Measurements from ENCODE around the gene FHIT. TPM values are rescaled to one million over a fixed set of nuclear protein-coding genes. Genes with fewer than 3 reads are reported as not detected.

Gene FHIT
- total and polyA plus RNA-seq, 4 donors, result 2.1 to 14.7 (median 6.6) TPM

GRCh38 chr3:60504827-60505457 lies 746.3 kb downstream of the FHIT start:
- Histone ChIP-seq H3K36me3 (ENCODE audit: control insufficient read depth in 4 of 4, insufficient read depth in 3 of 4, low read depth in 1 of 4, low read length in 3 of 4) (no peaks in the 10 kb centered on the region), H3K27ac (ENCODE audit: low read depth in 1 of 2, low read length in 2 of 2) (no peak overlapping the region), H3K9ac (ENCODE audit: low read depth in 1 of 2, low read length in 2 of 2) (no peak overlapping the region), H3K4me3 (ENCODE audit: low read depth in 1 of 3, low read length in 3 of 3) (no peak overlapping the region), H3K9me3 (ENCODE audit: control insufficient read depth in 4 of 4, low read length in 3 of 4) (no peaks in the 10 kb centered on the region), H3K4me1 (ENCODE audit: control insufficient read depth in 4 of 4, insufficient read depth in 4 of 4, low read length in 3 of 4) (no peaks in the 10 kb centered on the region), H3K27me3 (ENCODE audit: control insufficient read depth in 4 of 4, insufficient read depth in 4 of 4, low read length in 3 of 4) (no peaks in the 10 kb centered on the region)
- TF ChIP-seq EGR1 (IDR thresholded peaks at IDR 0.05; ENCODE audit: low read depth in 2 of 2) (no peak), ZBTB33 (IDR thresholded peaks at IDR 0.05) (no peak), HNF4G (IDR thresholded peaks at IDR 0.05) (no peak), RXRA (IDR thresholded peaks at IDR 0.05) (no peak)
- TF ChIP-seq, protein P1, sequence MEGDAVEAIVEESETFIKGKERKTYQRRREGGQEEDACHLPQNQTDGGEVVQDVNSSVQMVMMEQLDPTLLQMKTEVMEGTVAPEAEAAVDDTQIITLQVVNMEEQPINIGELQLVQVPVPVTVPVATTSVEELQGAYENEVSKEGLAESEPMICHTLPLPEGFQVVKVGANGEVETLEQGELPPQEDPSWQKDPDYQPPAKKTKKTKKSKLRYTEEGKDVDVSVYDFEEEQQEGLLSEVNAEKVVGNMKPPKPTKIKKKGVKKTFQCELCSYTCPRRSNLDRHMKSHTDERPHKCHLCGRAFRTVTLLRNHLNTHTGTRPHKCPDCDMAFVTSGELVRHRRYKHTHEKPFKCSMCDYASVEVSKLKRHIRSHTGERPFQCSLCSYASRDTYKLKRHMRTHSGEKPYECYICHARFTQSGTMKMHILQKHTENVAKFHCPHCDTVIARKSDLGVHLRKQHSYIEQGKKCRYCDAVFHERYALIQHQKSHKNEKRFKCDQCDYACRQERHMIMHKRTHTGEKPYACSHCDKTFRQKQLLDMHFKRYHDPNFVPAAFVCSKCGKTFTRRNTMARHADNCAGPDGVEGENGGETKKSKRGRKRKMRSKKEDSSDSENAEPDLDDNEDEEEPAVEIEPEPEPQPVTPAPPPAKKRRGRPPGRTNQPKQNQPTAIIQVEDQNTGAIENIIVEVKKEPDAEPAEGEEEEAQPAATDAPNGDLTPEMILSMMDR (IDR thresholded peaks at IDR 0.05; ENCODE audit: low read depth, low read length, missing input control), result no peak
- WGBS, result 99% methylated on average over 1 of the region's 1 CpG
- no peak for DNase-seq (ENCODE audit: low spot score)

DNA sequence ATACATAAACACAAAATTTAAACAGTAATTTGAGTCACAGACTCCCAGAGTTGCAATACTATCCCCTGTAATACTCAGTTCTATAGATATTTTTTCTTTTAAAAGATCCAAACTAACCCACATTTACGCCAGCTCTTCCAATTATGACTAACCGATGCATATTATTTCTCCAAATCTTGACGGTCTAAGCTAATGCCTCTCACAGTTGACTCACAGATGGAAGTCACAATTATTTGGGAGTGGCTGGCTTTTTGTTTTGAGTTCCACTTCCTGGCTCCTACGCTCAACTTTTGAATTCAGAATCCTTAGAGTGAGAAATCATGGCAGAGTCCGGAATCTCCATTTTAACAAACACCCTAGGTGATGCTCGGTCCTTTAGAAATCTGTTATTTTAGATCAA lies 749.9 kb downstream of the FHIT start:
- no peak overlapping the region for H3K9ac ChIP-seq (ENCODE audit: low read depth in 1 of 2, low read length in 2 of 2)
- no peaks in the 10 kb centered on the region for H3K27me3 ChIP-seq (ENCODE audit: control insufficient read depth in 4 of 4, insufficient read depth in 4 of 4, low read length in 3 of 4)
- H3K4me3 ChIP-seq (ENCODE audit: low read depth in 1 of 3, low read length in 3 of 3), result no peak overlapping the region
- H3K4me1 ChIP-seq (ENCODE audit: control insufficient read depth in 4 of 4, insufficient read depth in 4 of 4, low read length in 3 of 4), result no peaks in the 10 kb centered on the region
- no peak overlapping the region for H3K27ac ChIP-seq (ENCODE audit: low read depth in 1 of 2, low read length in 2 of 2)
- DNase-seq (ENCODE audit: low spot score), result no peak
- no peaks in the 10 kb centered on the region for H3K9me3 ChIP-seq (ENCODE audit: control insufficient read depth in 4 of 4, low read length in 3 of 4)
- no peak for TF ChIP-seq MAX (IDR thresholded peaks at IDR 0.05)
- TF ChIP-seq, protein P2, sequence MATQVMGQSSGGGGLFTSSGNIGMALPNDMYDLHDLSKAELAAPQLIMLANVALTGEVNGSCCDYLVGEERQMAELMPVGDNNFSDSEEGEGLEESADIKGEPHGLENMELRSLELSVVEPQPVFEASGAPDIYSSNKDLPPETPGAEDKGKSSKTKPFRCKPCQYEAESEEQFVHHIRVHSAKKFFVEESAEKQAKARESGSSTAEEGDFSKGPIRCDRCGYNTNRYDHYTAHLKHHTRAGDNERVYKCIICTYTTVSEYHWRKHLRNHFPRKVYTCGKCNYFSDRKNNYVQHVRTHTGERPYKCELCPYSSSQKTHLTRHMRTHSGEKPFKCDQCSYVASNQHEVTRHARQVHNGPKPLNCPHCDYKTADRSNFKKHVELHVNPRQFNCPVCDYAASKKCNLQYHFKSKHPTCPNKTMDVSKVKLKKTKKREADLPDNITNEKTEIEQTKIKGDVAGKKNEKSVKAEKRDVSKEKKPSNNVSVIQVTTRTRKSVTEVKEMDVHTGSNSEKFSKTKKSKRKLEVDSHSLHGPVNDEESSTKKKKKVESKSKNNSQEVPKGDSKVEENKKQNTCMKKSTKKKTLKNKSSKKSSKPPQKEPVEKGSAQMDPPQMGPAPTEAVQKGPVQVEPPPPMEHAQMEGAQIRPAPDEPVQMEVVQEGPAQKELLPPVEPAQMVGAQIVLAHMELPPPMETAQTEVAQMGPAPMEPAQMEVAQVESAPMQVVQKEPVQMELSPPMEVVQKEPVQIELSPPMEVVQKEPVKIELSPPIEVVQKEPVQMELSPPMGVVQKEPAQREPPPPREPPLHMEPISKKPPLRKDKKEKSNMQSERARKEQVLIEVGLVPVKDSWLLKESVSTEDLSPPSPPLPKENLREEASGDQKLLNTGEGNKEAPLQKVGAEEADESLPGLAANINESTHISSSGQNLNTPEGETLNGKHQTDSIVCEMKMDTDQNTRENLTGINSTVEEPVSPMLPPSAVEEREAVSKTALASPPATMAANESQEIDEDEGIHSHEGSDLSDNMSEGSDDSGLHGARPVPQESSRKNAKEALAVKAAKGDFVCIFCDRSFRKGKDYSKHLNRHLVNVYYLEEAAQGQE (IDR thresholded peaks at IDR 0.05), result no peak
- TF ChIP-seq EGR1 (IDR thresholded peaks at IDR 0.05; ENCODE audit: low read depth in 2 of 2), result no peak
- TF ChIP-seq, protein P1 (IDR thresholded peaks at IDR 0.05; ENCODE audit: low read depth, low read length, missing input control), result no peak
- no peak for TF ChIP-seq GABPA (IDR thresholded peaks at IDR 0.05 in 1 of 2, conservative IDR thresholded peaks at IDR 0.05 in 1 of 2)
- no peak for TF ChIP-seq ZBTB33 (IDR thresholded peaks at IDR 0.05)
- no peak for TF ChIP-seq HNF4A (conservative IDR thresholded peaks at IDR 0.05)
- no peak for TF ChIP-seq RXRA (IDR thresholded peaks at IDR 0.05)
- TF ChIP-seq RAD21 (IDR thresholded peaks at IDR 0.05), result no peak
- TF ChIP-seq FOXA1 (IDR thresholded peaks at IDR 0.05), result no peak
- TF ChIP-seq TAF1 (conservative IDR thresholded peaks at IDR 0.05), result no peak
- TF ChIP-seq HNF4G (IDR thresholded peaks at IDR 0.05), result no peak
- TF ChIP-seq FOXA2 (IDR thresholded peaks at IDR 0.05), result no peak
- TF ChIP-seq ATF3 (IDR thresholded peaks at IDR 0.05), result no peak
- no peak for TF ChIP-seq NR2F2 (IDR thresholded peaks at IDR 0.05)
- TF ChIP-seq YY1 (IDR thresholded peaks at IDR 0.05), result no peak
- WGBS, result 94% methylated on average over 6 of the region's 6 CpGs
- H3K36me3 ChIP-seq (ENCODE audit: control insufficient read depth in 4 of 4, insufficient read depth in 3 of 4, low read depth in 1 of 4, low read length in 3 of 4), result no peaks in the 10 kb centered on the region

All from liver (tissue), 9 donors.